Measurements from ENCODE around the gene SERPINB5. TPM values are rescaled to one million over a fixed set of nuclear protein-coding genes. Genes with fewer than 3 reads are reported as not detected.

The SERPINB5 gene
- total and polyA plus RNA-seq, 9 donors = 0.02 to 0.31 (median 0.23) TPM; not detected in 6

- Histone ChIP-seq H3K36me3 (no peaks in the 10 kb centered on the region), H3K4me3 (no peak overlapping the region), H3K9me3 (no peaks in the 10 kb centered on the region), H3K27ac (no peak overlapping the region), H3K4me1 (ENCODE audit: insufficient read depth) (no peaks in the 10 kb centered on the region), H3K27me3 (no peaks in the 10 kb centered on the region)
- intact Hi-C loops (cut with DNase I) = loop anchor here in 1 of 4 donors (10.0 kb wide), 1 partner anchor 429 kb away; no protein-coding TSS in a partner anchor
- no peak for TF ChIP-seq POLR2A (IDR thresholded peaks at IDR 0.05)
- no peak for TF ChIP-seq EP300 (IDR thresholded peaks at IDR 0.05)
- TF ChIP-seq CTCF (IDR thresholded peaks at IDR 0.05) = no peak
- 95 to 96% (median 95%) methylated on average over 6 of the region's 6 CpGs for WGBS, 3 donors
- DNase-seq = no peak
These were observed 32.9 kb upstream of the SERPINB5 start for GRCh38 chr18:63443829-63444228.

- H3K27ac ChIP-seq = no peak overlapping the region
- WGBS, 3 donors = 79 to 89% (median 89%) methylated on average over 6 of the region's 6 CpGs
- intact Hi-C loops (cut with DNase I) = loop anchor here in 1 of 4 donors (10.0 kb wide), 1 partner anchor 430 kb away; no protein-coding TSS in a partner anchor
These were observed 32.2 kb upstream of the SERPINB5 start for GRCh38 chr18:63444580-63444979.

GRCh38 chr18:63445037-63445436 is 31.7 kb upstream of the SERPINB5 start:
- Histone ChIP-seq H3K36me3 (no peaks in the 10 kb centered on the region), H3K27ac (no peak overlapping the region), H3K27me3 (no peaks in the 10 kb centered on the region), H3K4me3 (no peak overlapping the region), H3K4me1 (ENCODE audit: insufficient read depth) (no peaks in the 10 kb centered on the region), H3K9me3 (no peaks in the 10 kb centered on the region)
- TF ChIP-seq POLR2A (IDR thresholded peaks at IDR 0.05) = no peak
- no peak for TF ChIP-seq CTCF (IDR thresholded peaks at IDR 0.05)
- no peak for TF ChIP-seq EP300 (IDR thresholded peaks at IDR 0.05)
- 64 to 67% (median 65%) methylated on average over 2 of the region's 2 CpGs for WGBS, 3 donors
- intact Hi-C loops (cut with DNase I) = loop anchor here in 1 of 4 donors (10.0 kb wide), 1 partner anchor 430 kb away; no protein-coding TSS in a partner anchor
- no peak for DNase-seq

More at GRCh38 chr18:63444580-63444979, 32.2 kb upstream of the SERPINB5 start:
- no peaks in the 10 kb centered on the region for H3K27me3 ChIP-seq
- no peaks in the 10 kb centered on the region for H3K36me3 ChIP-seq
- TF ChIP-seq POLR2A (IDR thresholded peaks at IDR 0.05) (no peak), CTCF (IDR thresholded peaks at IDR 0.05) (no peak), EP300 (IDR thresholded peaks at IDR 0.05) (no peak)
- no peaks in the 10 kb centered on the region for H3K4me1 ChIP-seq (ENCODE audit: insufficient read depth)
- DNase-seq = no peak
- no peak overlapping the region for H3K4me3 ChIP-seq
- H3K9me3 ChIP-seq = no peaks in the 10 kb centered on the region

- Histone ChIP-seq H3K36me3 (no peaks in the 10 kb centered on the region), H3K4me3 (no peak overlapping the region), H3K9me3 (no peaks in the 10 kb centered on the region), H3K27ac (no peak overlapping the region), H3K27me3 (no peaks in the 10 kb centered on the region), H3K4me1 (ENCODE audit: insufficient read depth) (peaks cover 1% of the 10 kb centered on the region)
- TF ChIP-seq CTCF (IDR thresholded peaks at IDR 0.05) (no peak), POLR2A (IDR thresholded peaks at IDR 0.05) (no peak), EP300 (IDR thresholded peaks at IDR 0.05) (no peak)
- 87 to 92% (median 91%) methylated on average over 3 of the region's 3 CpGs for WGBS, 3 donors
- intact Hi-C loops (cut with DNase I) = loop anchor here in 1 of 4 donors (10.0 kb wide), 1 partner anchor 431 kb away; no protein-coding TSS in a partner anchor
- DNase-seq = no peak
These were observed 30.5 kb upstream of the SERPINB5 start for GRCh38 chr18:63446266-63446665.

Data from ovary (tissue), 9 donors.